Fibroblast of lung (primary cell): ENCODE data around the gene SEC14L3. TPM values are rescaled to one million over a fixed set of nuclear protein-coding genes. Genes with fewer than 3 reads are reported as not detected.
"Not testable (repeated sequence)": the region's sequence is repeated elsewhere in the genome, so short reads cannot be mapped to it uniquely, and the experiment has no call there.

Experiments
- DNase-seq, 2 donors: peaks; one replicate each; pipeline versions ENCODE4 v3.0.0 to v3.0.0-alpha.2; 2010; ENCODE audit warnings: low read depth in 2 of 2
- H2AFZ ChIP-seq: 2 replicates; pipeline ENCODE4 v1.5.1; 2012; ENCODE audit warnings: low read length, control low read depth, inconsistent platforms
- H3K27ac ChIP-seq: 2 replicates; pipeline ENCODE4 v1.5.1; 2011; ENCODE audit warnings: low read length, control low read depth; ENCODE audit not compliant: insufficient read depth
- H3K27me3 ChIP-seq: 2 replicates; pipeline ENCODE4 v1.5.1; 2011; ENCODE audit warnings: mild to moderate bottlenecking, low read length; ENCODE audit not compliant: control insufficient read depth, insufficient read depth
- H3K36me3 ChIP-seq: 2 replicates; pipeline ENCODE4 v1.5.1; 2011; ENCODE audit warnings: low read length; ENCODE audit not compliant: control insufficient read depth, insufficient read depth
- H3K4me1 ChIP-seq: 2 replicates; pipeline ENCODE4 v1.5.1; 2011; ENCODE audit warnings: low read length; ENCODE audit not compliant: control insufficient read depth, insufficient read depth; ENCODE audit errors: extremely low read depth
- H3K4me2 ChIP-seq: 2 replicates; pipeline ENCODE4 v1.5.1; 2011; ENCODE audit warnings: low read length, control low read depth; ENCODE audit not compliant: insufficient read depth; ENCODE audit errors: extremely low read depth
- H3K4me3 ChIP-seq, 4 experiments: fragments of 200-600 bp in 1 of 4; sonication (generic) in 1 of 4; replicated peaks in 1 of 4; 2 replicates each; pipeline ENCODE4 v1.5.1; 2011 to 2016; ENCODE audit warnings: low read length in 4 of 4, low read depth in 3 of 4, mild to moderate bottlenecking in 3 of 4, control low read depth in 2 of 4, inconsistent platforms in 1 of 4, mixed read lengths in 1 of 4; ENCODE audit not compliant: insufficient read depth in 1 of 4; ENCODE audit errors: control extremely low read depth in 1 of 4
- H3K79me2 ChIP-seq: 2 replicates; pipeline ENCODE4 v1.5.1; 2012; ENCODE audit warnings: mild to moderate bottlenecking, low read length, inconsistent platforms; ENCODE audit not compliant: control insufficient read depth, insufficient read depth
- H3K9ac ChIP-seq: 2 replicates; pipeline ENCODE4 v1.5.1; 2011; ENCODE audit warnings: mild to moderate bottlenecking, low read length, control low read depth; ENCODE audit not compliant: insufficient read depth
- H3K9me3 ChIP-seq: 2 replicates; pipeline ENCODE4 v1.5.1; 2012; ENCODE audit warnings: low read depth, low read length; ENCODE audit not compliant: control insufficient read depth, insufficient read depth
- H4K20me1 ChIP-seq: 2 replicates; pipeline ENCODE4 v1.5.1; 2011; ENCODE audit warnings: low read length; ENCODE audit not compliant: control insufficient read depth, insufficient read depth; ENCODE audit errors: extremely low read depth
- CTCF ChIP-seq, 2 donors: IDR thresholded peaks in 1 of 2; conservative IDR thresholded peaks in 1 of 2; 1 replicate in 1 of 2; 2 replicates in 1 of 2; pipeline ENCODE4 v1.5.1; 2011 to 2012; ENCODE audit warnings: low read length in 2 of 2, control low read depth in 1 of 2, inconsistent platforms in 1 of 2, low read depth in 1 of 2, mild to moderate bottlenecking in 1 of 2
- EZH2 ChIP-seq: IDR thresholded peaks from 2 replicates; pipeline ENCODE4 v1.5.1; 2012; ENCODE audit warnings: low read length, control low read depth, mild to moderate bottlenecking; ENCODE audit errors: missing control alignments
- polyA plus RNA-seq, 2 donors: library from polyadenylated mRNA; depleted of rRNA in 1 of 2; stranded (reverse) in 1 of 2; unstranded in 1 of 2; fragments of >200 nt; gene quantifications; 2 replicates each; pipeline ENCODE4 v1.2.1, GENCODE V29; 2011 to 2012; ENCODE audit warnings: missing spikeins in 1 of 2
- total RNA-seq: library from RNA; depleted of rRNA; stranded (reverse); fragments of >200 nt; gene quantifications from 2 replicates; pipeline ENCODE4 v1.2.1, GENCODE V29; 2014

SEC14L3 gene
- total and polyA plus RNA-seq, 2 donors (not counting 1 experiment from before 2014, with no cell fraction given) = not detected

DNA sequence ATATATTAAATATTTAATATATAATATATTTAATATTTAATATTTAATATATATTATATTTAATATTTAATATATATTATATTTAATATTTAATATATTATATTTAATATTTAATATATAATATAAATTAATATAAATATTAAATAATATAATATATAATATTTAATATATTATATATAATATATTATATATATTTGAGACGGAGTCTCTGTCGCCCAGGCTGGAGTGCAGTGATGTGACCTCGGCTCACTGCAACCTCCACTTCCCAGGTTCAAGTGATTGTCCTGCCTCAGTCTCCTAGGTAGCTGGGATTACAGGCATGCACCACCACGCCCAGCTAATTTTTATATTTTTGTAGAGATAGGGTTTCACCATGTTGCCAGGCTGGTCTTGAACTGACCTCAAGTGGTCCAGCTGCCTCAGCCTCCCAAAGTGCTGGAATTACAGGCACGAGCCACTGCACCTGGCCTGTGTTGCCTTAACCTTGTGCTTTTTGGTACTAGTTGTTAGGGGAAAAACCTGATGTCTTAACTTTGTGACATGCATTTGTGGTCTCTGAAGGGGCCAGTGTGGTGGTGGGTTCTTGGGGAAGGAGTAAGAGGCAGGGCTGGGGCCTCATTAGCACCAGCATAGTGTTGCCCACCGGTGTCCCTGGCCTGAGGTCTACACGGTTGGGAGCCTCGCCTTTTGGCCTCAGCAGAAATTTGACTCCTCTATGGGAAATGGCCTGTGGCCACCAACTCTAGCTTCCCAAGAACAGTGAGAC is 16.6 kb downstream of the SEC14L3 start:
- Histone ChIP-seq H4K20me1 (no peaks in the 10 kb centered on the region), H3K9me3 (no peaks in the 10 kb centered on the region), H3K4me2 (no peak overlapping the region), H3K4me1 (no peaks in the 10 kb centered on the region), H3K36me3 (no peaks in the 10 kb centered on the region), H2AFZ (no peak overlapping the region), H3K9ac (no peak overlapping the region), H3K27ac (no peak overlapping the region), H3K27me3 (peaks cover 4% of the 10 kb centered on the region), H3K4me3 (no peak overlapping the region), H3K79me2 (no peaks in the 10 kb centered on the region)
- TF ChIP-seq CTCF (conservative IDR thresholded peaks at IDR 0.05 in 1 of 2, IDR thresholded peaks at IDR 0.05 in 1 of 2; ENCODE audit: low read depth in 1 of 2, low read length in 2 of 2) = no peak
- no peak for TF ChIP-seq EZH2
- no peak for DNase-seq

GRCh38 chr22:30453731-30454510 is 17.9 kb downstream of the SEC14L3 start:
- Histone ChIP-seq H3K36me3 (no peaks in the 10 kb centered on the region), H3K4me3 (no peak overlapping the region), H4K20me1 (no peaks in the 10 kb centered on the region), H3K27ac (no peak overlapping the region), H3K79me2 (no peaks in the 10 kb centered on the region), H3K4me2 (no peak overlapping the region), H3K9ac (no peak overlapping the region), H2AFZ (no peak overlapping the region), H3K4me1 (no peaks in the 10 kb centered on the region), H3K9me3 (no peaks in the 10 kb centered on the region), H3K27me3 (peaks cover 4% of the 10 kb centered on the region)
- peak in 1 of 2 donors; percentile 29 for DNase-seq
- TF ChIP-seq EZH2 = no peak
- no peak for TF ChIP-seq CTCF (conservative IDR thresholded peaks at IDR 0.05 in 1 of 2, IDR thresholded peaks at IDR 0.05 in 1 of 2; ENCODE audit: low read depth in 1 of 2, low read length in 2 of 2)

DNA sequence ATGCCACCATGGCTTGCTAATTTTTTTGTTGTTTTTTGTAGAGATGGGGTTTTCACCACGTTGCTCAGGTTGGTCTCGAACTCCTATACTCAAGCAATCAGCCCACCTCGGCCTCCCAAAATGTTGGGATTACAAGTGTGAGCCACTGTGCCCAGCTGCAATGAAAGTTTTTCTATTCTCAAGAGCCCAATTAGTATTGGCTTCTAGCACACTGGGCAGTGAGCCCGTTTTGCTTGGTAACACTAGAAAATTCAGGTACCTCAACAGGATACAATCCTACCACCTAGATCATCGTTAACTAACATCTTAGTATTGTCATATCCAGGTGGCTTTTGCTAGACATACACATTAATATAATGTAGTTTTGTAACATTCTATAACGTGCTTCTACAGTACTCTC is 19.0 kb downstream of the SEC14L3 start:
- H3K4me1 ChIP-seq = no peaks in the 10 kb centered on the region
- no peak overlapping the region for H3K4me3 ChIP-seq

GRCh38 chr22:30451488-30451887 is 20.3 kb downstream of the SEC14L3 start:
- H3K9me3 ChIP-seq, H3K27me3 ChIP-seq, H3K4me1 ChIP-seq, H3K9ac ChIP-seq, H4K20me1 ChIP-seq, H3K4me3 ChIP-seq, H2AFZ ChIP-seq, DNase-seq, H3K79me2 ChIP-seq, H3K36me3 ChIP-seq, H3K27ac ChIP-seq, H3K4me2 ChIP-seq: not testable (repeated sequence)

More for the DNA sequence above, 19.0 kb downstream of the SEC14L3 start:
- no peak for DNase-seq
- Histone ChIP-seq H3K4me2 (no peak overlapping the region), H3K9me3 (no peaks in the 10 kb centered on the region), H3K27ac (no peak overlapping the region), H3K79me2 (no peaks in the 10 kb centered on the region), H3K27me3 (peaks cover 4% of the 10 kb centered on the region), H3K36me3 (no peaks in the 10 kb centered on the region), H3K9ac (no peak overlapping the region), H4K20me1 (no peaks in the 10 kb centered on the region), H2AFZ (no peak overlapping the region)
- TF ChIP-seq CTCF (conservative IDR thresholded peaks at IDR 0.05 in 1 of 2, IDR thresholded peaks at IDR 0.05 in 1 of 2; ENCODE audit: low read depth in 1 of 2, low read length in 2 of 2) (no peak), EZH2 (no peak)
